HL-60 (cell line): ENCODE data around the gene MYH2.

ENCODE experiments used
- GABPA ChIP-seq: IDR thresholded peaks from 2 replicates; pipeline ENCODE4 v1.6.1; 2012; ENCODE audit warnings: low read depth
- POLR2AphosphoS5 ChIP-seq: IDR thresholded peaks from 2 replicates; pipeline ENCODE4 v1.6.1; 2012; ENCODE audit warnings: low read depth
- SPI1 ChIP-seq: IDR thresholded peaks from 2 replicates; pipeline ENCODE4 v1.6.1; 2012; ENCODE audit warnings: low read depth, mild to moderate bottlenecking, borderline replicate concordance
- TF ChIP-seq, protein P1 (sequence below): IDR thresholded peaks from one replicate; pipeline ENCODE4 v1.5.1; 2011; ENCODE audit warnings: low read length, control low read depth, inconsistent platforms; ENCODE audit not compliant: insufficient read depth
- TF ChIP-seq, protein P2 (sequence below): IDR thresholded peaks from 2 replicates; pipeline ENCODE4 v1.6.1; 2012; ENCODE audit warnings: low read depth; ENCODE audit not compliant: insufficient replicate concordance

DNA sequence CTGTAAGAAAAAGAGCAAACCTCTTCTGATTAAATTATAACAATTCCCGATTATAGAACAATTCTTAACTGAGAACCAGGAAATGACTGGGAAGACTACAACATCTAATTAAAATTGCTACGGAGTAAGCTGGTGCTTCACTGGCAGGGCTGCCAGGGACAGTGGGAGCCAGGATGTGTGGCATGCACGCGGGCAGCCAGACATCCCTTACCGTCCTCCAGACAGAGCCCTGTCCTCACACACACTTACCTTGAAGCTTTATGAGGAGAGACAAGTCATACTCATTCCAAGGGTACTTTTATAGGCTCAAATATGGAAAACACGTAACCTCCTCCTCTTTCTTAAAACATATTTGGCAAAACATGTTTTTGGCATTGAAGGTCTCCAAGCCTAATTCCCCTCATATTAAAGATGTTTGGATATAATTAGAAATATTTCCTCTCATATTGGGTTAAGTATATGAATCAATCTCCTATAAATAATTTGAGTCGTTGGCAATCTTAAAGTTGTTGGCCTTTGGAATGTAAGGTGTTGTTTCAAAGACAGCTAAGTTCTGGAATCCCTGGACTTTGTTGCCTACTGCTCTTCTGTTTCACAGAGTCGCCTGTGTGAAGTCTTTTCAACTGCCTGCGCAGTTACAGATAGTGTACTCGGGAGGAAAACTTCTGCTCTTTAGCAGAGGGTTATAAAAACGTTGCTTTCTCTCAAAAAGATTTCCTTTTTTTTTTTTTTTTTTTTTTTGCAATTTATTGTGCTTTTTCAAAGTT is 31.0 kb downstream of the MYH2 start, which contains the start of gene MYH1:
- TF ChIP-seq, protein P1, sequence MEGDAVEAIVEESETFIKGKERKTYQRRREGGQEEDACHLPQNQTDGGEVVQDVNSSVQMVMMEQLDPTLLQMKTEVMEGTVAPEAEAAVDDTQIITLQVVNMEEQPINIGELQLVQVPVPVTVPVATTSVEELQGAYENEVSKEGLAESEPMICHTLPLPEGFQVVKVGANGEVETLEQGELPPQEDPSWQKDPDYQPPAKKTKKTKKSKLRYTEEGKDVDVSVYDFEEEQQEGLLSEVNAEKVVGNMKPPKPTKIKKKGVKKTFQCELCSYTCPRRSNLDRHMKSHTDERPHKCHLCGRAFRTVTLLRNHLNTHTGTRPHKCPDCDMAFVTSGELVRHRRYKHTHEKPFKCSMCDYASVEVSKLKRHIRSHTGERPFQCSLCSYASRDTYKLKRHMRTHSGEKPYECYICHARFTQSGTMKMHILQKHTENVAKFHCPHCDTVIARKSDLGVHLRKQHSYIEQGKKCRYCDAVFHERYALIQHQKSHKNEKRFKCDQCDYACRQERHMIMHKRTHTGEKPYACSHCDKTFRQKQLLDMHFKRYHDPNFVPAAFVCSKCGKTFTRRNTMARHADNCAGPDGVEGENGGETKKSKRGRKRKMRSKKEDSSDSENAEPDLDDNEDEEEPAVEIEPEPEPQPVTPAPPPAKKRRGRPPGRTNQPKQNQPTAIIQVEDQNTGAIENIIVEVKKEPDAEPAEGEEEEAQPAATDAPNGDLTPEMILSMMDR: no peak
- TF ChIP-seq, protein P2, sequence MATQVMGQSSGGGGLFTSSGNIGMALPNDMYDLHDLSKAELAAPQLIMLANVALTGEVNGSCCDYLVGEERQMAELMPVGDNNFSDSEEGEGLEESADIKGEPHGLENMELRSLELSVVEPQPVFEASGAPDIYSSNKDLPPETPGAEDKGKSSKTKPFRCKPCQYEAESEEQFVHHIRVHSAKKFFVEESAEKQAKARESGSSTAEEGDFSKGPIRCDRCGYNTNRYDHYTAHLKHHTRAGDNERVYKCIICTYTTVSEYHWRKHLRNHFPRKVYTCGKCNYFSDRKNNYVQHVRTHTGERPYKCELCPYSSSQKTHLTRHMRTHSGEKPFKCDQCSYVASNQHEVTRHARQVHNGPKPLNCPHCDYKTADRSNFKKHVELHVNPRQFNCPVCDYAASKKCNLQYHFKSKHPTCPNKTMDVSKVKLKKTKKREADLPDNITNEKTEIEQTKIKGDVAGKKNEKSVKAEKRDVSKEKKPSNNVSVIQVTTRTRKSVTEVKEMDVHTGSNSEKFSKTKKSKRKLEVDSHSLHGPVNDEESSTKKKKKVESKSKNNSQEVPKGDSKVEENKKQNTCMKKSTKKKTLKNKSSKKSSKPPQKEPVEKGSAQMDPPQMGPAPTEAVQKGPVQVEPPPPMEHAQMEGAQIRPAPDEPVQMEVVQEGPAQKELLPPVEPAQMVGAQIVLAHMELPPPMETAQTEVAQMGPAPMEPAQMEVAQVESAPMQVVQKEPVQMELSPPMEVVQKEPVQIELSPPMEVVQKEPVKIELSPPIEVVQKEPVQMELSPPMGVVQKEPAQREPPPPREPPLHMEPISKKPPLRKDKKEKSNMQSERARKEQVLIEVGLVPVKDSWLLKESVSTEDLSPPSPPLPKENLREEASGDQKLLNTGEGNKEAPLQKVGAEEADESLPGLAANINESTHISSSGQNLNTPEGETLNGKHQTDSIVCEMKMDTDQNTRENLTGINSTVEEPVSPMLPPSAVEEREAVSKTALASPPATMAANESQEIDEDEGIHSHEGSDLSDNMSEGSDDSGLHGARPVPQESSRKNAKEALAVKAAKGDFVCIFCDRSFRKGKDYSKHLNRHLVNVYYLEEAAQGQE: no peak
- TF ChIP-seq SPI1 (no peak), POLR2AphosphoS5 (no peak), GABPA (no peak)
